GM12875 (cell line): ENCODE results near the gene RASL10A.

Experiments used
- H3K4me3 ChIP-seq: one replicate; pipeline ENCODE4 v1.5.1; 2011; ENCODE audit warnings: low read depth, low read length, control low read depth
- TF ChIP-seq, protein P1 (sequence below): IDR thresholded peaks from 2 replicates; pipeline ENCODE4 v1.5.1; 2011; ENCODE audit warnings: low read depth, mild to moderate bottlenecking, control low read depth, inconsistent platforms, low read length, moderate library complexity, borderline replicate concordance; ENCODE audit not compliant: insufficient read depth

Gene RASL10A

DNA sequence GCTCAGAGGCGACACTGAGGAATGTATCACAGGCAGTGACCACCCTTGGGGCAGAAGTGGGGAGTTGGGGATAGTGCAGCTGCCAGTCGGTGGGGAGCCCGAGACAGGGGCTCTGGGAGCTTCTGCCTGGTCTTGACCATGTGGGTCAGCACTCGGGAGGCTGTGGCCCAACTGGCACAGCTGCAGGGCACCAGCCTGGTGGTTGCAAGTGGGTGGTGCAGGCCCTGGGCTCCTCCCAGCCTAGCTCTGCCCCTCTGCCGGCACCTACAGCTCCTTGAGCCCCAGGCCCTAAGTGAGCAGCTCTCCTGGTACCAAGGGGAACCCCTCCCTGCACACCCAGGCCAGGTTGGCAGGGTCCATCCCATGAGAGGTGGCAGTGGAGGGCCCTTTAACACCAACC, 12.6 kb upstream of the RASL10A start:
- no peak overlapping the region for H3K4me3 ChIP-seq
- TF ChIP-seq, protein P1, sequence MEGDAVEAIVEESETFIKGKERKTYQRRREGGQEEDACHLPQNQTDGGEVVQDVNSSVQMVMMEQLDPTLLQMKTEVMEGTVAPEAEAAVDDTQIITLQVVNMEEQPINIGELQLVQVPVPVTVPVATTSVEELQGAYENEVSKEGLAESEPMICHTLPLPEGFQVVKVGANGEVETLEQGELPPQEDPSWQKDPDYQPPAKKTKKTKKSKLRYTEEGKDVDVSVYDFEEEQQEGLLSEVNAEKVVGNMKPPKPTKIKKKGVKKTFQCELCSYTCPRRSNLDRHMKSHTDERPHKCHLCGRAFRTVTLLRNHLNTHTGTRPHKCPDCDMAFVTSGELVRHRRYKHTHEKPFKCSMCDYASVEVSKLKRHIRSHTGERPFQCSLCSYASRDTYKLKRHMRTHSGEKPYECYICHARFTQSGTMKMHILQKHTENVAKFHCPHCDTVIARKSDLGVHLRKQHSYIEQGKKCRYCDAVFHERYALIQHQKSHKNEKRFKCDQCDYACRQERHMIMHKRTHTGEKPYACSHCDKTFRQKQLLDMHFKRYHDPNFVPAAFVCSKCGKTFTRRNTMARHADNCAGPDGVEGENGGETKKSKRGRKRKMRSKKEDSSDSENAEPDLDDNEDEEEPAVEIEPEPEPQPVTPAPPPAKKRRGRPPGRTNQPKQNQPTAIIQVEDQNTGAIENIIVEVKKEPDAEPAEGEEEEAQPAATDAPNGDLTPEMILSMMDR, result peak; percentile 12; the same call in 1 of the 2 replicates

GRCh38 chr22:29327089-29327764, 11.7 kb upstream of the RASL10A start:
- TF ChIP-seq, protein P1, result no peak
- no peak overlapping the region for H3K4me3 ChIP-seq

GRCh38 chr22:29326481-29326880, 11.0 kb upstream of the RASL10A start:
- no peak overlapping the region for H3K4me3 ChIP-seq
- TF ChIP-seq, protein P1, result no peak

- H3K4me3 ChIP-seq, result no peak overlapping the region
- TF ChIP-seq, protein P1, result no peak
Observed at GRCh38 chr22:29325785-29326315, 10.4 kb upstream of the RASL10A start.

GRCh38 chr22:29325356-29325755, 9.9 kb upstream of the RASL10A start:
- TF ChIP-seq, protein P1, result no peak

DNA sequence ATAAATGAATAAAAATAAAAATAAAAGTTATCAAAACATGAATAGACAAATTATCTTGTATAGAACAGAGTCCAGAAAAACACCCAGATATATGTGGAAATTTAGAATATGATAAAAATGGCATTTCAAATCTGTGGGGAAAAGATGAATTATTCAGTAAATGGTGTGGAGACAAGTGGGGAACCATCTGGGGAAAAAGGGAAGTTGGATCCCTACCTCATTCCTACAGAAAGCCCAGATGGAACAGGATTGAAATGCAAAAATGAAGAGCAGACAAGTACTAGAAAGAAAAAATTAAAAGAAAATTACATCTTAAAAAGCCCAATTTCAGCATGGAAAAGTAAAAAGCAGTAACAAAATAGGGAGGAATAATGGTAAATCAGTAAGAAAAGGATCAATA, 8.1 kb upstream of the RASL10A start:
- H3K4me3 ChIP-seq, result no peak overlapping the region
- TF ChIP-seq, protein P1, result no peak

More at GRCh38 chr22:29325356-29325755, 9.9 kb upstream of the RASL10A start:
- H3K4me3 ChIP-seq, result no peak overlapping the region

DNA sequence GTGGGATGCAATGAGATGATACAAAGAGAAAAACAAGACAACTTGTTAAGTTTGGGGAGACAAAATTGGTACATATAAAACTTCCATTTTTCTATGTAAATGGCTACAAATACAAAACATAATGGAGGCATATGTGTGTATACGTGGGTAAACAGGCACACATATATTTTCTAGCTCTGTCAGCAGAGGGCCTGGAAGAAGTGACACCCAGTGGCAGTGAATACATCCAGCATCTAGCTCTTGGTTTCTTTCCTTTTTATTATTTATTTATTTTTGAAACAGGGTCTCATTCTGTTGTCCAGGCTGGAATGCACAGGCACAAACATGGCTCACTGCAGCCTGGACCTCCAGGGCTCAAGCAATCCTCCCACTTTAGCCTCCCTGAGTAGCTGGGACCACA, 5.0 kb upstream of the RASL10A start:
- H3K4me3 ChIP-seq, result no peak overlapping the region
- TF ChIP-seq, protein P1, result no peak
